IPS-15b (cell line): Measurements from ENCODE around the gene NTN4.

Experiments
- H3K27me3 ChIP-seq: one replicate; pipeline ENCODE4 v1.6.1; 2013; ENCODE audit warnings: low read length; ENCODE audit not compliant: control insufficient read depth, insufficient read depth
- H3K36me3 ChIP-seq: one replicate; pipeline ENCODE4 v1.6.1; 2013; ENCODE audit warnings: low read length; ENCODE audit not compliant: control insufficient read depth, insufficient read depth
- H3K4me1 ChIP-seq: one replicate; pipeline ENCODE4 v1.6.1; 2013; ENCODE audit warnings: mild to moderate bottlenecking, low read length; ENCODE audit not compliant: control insufficient read depth, insufficient read depth
- H3K4me3 ChIP-seq: one replicate; pipeline ENCODE4 v1.5.1; 2013; ENCODE audit warnings: low read depth, low read length
- H3K9ac ChIP-seq: one replicate; pipeline ENCODE4 v1.6.1; 2013; ENCODE audit warnings: low read depth, mild to moderate bottlenecking, low read length
- H3K9me3 ChIP-seq: one replicate; pipeline ENCODE4 v1.6.1; 2013; ENCODE audit warnings: mild to moderate bottlenecking, low read length; ENCODE audit not compliant: control insufficient read depth, insufficient read depth

The NTN4 gene

DNA sequence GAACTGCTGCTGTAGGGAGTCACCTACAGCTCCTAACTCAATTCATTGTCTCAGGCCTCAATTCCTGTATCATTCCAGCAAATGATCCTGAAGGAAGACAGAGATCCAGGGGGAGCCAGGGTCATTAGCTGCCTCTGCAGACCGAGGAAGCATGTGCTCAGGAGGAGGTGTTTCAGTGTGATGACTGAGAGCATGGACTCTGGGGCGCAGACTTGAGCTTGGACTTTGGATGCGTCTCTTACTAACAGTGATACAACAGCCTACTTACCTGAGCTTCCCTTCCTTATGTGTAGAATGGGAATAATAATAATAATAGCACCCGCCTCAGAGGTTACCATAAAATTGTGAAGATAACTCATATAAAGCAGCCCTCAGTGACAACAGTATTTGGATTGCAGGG is 147.3 kb downstream of the NTN4 start:
- no peak overlapping the region for H3K4me3 ChIP-seq
- H3K9ac ChIP-seq, result no peak overlapping the region

DNA sequence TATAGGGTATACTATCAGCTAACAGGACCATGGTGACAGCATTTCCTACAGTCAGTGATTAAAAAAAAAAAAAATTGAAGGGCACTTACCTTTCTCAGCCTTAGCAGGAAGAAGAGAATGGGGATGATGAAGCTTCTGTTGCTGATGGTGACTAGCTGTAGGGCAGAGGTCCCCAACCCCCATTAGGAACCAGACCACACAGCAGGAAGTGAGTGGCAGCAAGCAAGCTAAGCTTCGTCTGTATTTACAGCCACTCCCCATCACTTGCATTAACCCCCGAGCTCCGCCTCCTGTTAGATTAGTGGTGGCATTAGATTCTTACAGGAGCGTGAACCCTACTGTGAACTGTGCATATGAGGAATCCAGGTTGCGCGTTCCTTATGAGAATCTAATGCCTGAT is 148.0 kb downstream of the NTN4 start:
- Histone ChIP-seq H3K4me1 (no peaks in the 10 kb centered on the region), H3K9me3 (no peaks in the 10 kb centered on the region), H3K36me3 (no peaks in the 10 kb centered on the region), H3K27me3 (no peaks in the 10 kb centered on the region), H3K9ac (no peak overlapping the region), H3K4me3 (no peak overlapping the region)

More for the DNA sequence above, 147.3 kb downstream of the NTN4 start:
- no peaks in the 10 kb centered on the region for H3K36me3 ChIP-seq
- no peaks in the 10 kb centered on the region for H3K9me3 ChIP-seq
- no peaks in the 10 kb centered on the region for H3K4me1 ChIP-seq
- H3K27me3 ChIP-seq, result no peaks in the 10 kb centered on the region

DNA sequence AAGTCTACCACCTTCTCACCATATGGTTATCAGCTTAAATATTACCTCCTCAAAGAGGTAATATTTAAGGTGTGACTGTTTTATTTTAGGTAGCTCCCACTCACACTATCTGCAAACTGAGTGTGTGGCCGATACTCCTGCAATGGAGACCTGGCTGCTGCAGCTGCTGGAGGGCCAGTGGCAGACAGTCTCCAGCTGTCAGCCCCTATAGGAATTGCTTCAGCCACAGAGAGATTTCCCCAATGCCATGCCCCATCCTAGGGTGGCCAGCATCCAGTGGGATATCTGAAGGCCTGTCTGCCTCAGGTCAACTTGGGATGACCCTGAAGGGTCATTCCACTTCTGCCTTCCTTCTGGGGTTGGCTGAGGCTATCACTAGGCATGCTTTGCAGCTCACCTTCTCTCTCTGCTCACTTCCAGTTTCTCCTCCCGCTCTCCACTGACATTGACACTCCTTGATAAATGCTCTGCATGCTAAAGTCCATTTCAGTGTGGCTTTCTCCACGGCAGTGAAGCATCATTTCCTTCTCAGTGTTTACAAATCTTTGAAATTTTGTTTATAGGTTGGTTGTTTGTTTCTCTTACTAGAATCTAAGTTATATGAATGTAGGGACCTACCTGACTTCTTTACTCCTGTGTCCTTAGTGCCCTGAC is 149.1 kb downstream of the NTN4 start:
- Histone ChIP-seq H3K9me3 (no peaks in the 10 kb centered on the region), H3K4me1 (no peaks in the 10 kb centered on the region), H3K9ac (no peak overlapping the region), H3K27me3 (no peaks in the 10 kb centered on the region), H3K4me3 (no peak overlapping the region), H3K36me3 (no peaks in the 10 kb centered on the region)

DNA sequence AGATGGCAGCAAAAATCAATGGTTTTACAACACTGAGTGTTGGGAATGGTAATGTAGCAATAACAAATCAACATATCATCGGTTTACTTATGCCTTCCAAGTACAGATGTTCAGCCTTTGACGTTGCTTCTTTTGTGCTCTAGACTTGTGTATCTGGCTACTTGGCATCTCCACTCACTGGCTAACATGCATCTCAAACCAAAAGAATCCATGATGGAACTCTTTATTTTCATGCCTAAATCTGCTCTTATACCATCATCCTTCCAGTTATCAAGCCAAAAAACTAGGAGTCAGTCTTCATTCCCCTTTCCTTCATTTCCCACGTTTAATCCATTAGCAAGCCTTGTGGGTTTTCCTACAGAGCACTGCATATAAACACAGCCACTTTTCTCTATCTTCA is 150.0 kb downstream of the NTN4 start:
- Histone ChIP-seq H3K36me3 (no peaks in the 10 kb centered on the region), H3K4me1 (no peaks in the 10 kb centered on the region), H3K27me3 (no peaks in the 10 kb centered on the region), H3K9ac (no peak overlapping the region), H3K9me3 (no peaks in the 10 kb centered on the region), H3K4me3 (no peak overlapping the region)

DNA sequence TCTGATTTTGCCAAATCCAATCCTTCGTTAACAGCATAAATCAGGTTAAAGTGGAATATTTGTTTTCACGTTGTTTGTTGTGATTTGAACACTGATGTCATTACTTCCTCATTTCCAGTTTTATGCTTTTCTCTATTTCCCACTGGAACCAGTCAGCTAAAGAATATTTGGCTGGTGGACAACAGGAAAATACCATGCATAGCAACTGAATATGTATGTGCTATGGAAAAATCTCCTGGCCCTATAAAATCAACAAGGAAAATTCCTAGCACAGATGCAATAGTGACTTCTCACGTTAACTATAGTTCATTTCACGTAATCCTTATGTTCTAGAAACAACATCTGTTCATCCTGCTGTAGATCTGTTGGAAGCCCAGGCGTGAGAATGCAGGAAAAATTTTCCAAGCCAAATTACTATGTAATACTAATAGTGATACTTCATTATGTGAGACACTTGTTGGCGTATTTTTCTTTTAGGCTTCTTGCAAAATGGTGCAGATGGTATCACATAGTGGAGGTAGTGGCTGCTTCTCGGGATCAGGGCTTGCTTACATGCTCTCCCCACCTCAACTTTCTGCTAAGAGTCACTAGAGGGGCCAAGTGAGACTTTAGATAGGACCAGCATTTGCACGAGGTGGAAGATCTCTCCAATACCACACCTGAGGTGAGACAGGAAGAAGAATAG is 153.0 kb downstream of the NTN4 start:
- no peaks in the 10 kb centered on the region for H3K9me3 ChIP-seq
- no peaks in the 10 kb centered on the region for H3K27me3 ChIP-seq
- H3K4me3 ChIP-seq, result no peak overlapping the region
- no peak overlapping the region for H3K9ac ChIP-seq
- no peaks in the 10 kb centered on the region for H3K36me3 ChIP-seq
- H3K4me1 ChIP-seq, result no peaks in the 10 kb centered on the region

DNA sequence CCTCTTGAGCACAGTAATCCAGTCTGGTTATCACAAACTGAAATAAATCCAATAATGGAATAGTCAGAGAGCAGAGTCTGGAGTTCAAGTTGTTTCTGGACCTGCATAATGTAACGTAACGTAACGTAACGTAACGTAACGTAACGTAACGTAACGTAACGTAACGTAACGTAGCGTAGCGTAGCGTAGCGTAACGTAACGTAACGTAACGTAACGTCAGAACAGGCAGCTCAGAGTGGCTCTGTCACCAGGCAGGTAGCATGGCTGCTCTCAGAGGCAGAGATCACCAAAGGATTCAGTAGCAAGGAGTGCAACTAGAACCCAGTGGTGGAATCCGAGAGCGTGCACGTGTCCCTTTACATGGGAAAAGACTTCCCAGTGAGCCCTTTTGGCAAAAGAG is 153.6 kb downstream of the NTN4 start:
- no peaks in the 10 kb centered on the region for H3K9me3 ChIP-seq
- H3K4me3 ChIP-seq, result no peak overlapping the region
- no peak overlapping the region for H3K9ac ChIP-seq
- H3K36me3 ChIP-seq, result no peaks in the 10 kb centered on the region
- no peaks in the 10 kb centered on the region for H3K4me1 ChIP-seq
- no peaks in the 10 kb centered on the region for H3K27me3 ChIP-seq

DNA sequence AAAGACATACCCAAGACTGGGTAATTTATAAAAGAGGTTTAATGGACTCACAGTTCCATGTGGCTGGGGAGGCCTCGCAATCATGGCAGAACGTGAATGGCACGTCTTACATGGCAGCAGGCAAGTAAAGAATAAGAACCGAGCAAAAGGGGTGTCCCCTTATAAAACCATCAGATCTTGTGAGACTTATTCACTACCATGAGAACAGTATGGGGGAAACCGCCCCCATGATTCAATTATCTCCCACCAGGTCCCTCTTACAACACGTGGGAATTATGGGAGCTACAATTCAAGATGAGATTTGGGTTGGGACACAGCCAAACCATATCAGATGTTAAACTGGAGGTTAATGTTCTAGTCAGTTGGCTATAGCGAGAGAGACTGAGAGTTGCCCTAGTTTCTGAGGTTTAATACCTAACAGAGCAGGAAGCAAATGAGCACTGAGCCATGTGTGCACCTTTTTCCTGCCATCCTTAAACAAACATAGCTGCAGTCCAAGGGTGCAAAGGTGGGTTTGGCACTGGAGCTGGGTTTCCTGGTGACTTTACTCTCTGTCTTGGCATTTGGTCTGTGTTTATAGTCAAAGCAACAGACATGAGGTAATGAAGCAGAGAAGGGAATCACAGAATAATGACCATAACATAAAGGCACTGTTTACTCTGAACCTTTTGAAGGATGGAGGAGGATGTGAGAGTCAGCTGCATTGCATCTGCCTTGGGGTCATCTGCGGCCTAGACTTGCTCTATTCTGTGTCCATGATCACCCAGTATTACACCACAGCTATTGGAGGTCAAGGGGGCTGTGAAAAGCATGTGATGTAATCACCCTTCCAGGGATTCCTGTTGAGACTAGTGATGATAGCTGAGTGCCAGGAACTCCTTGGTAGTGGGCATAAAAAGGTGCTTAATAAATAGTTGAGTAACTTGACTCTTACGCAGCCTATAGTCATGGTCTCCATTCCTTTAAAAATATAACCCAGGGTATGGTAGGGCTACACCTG is 155.6 kb downstream of the NTN4 start:
- no peaks in the 10 kb centered on the region for H3K36me3 ChIP-seq
- H3K4me1 ChIP-seq, result no peaks in the 10 kb centered on the region
- no peaks in the 10 kb centered on the region for H3K9me3 ChIP-seq
- H3K9ac ChIP-seq, result no peak overlapping the region
- no peak overlapping the region for H3K4me3 ChIP-seq
- H3K27me3 ChIP-seq, result no peaks in the 10 kb centered on the region

DNA sequence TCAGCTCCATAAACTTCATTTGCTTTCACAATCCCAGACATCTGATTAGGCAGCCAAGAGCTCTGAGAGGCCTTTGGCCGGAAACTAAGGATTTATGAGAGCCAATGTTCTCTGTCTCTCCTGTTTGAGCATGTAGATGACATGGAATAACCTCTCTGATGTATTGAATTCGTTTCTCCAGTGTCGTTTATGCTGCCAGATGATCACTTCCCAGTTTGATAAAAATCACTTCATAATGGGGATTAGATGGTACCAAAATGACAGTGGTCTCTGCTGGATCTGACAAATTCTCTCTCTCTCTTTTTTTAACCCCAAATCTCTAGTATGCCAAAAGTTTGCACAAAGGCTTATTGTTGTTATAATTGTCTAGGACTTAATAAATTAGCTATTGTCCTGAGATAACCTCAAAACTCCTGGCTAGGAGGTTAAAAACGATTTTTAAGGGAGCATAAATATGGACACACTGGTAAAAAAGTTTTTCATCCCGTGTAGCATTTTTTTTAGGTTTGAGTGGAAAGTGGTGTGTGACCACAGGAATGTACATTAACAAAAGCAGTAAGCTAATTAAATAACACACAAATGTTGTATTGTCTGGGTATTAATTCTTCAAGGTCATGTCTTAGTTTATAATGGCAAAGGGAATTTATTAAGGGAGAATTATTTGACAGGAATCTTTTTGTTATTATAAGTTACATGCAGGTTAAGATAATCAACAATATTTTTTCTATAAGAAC is 156.7 kb downstream of the NTN4 start:
- no peaks in the 10 kb centered on the region for H3K36me3 ChIP-seq
- no peaks in the 10 kb centered on the region for H3K9me3 ChIP-seq
- no peak overlapping the region for H3K4me3 ChIP-seq

DNA sequence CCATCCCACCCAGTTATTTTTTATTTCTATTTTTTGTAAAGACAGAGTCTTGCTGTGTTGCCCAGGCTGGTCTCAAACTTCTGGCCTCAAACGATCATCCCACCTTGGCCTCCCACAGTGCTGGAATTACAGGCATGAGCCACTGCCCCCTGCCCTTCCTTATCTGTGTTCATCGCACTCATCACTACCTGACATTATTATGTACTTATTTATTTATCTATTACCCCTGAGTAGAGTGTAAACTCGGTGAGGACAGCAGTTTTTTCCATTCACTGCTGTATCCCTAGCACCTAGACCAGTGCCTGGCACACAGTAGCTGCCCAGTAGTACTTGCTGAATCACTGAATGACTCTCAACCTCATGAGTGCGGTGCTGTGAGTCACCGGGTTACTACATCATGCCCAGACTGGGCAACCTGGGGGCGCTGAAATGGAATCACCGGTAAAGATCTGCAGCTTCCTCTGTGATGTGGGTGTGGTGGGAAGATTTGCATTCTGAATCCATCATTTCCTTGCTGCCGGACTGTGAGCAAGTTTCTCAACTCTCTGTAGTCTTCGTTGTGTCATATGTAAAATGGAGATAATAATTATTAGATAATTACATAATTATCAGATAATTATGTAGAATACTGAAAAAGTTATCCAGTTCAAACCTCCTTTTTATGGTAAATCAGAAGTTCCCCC is 157.4 kb downstream of the NTN4 start:
- Histone ChIP-seq H3K4me1 (no peaks in the 10 kb centered on the region), H3K9me3 (no peaks in the 10 kb centered on the region), H3K9ac (no peak overlapping the region), H3K27me3 (no peaks in the 10 kb centered on the region), H3K4me3 (no peak overlapping the region), H3K36me3 (no peaks in the 10 kb centered on the region)

More for the DNA sequence above, 156.7 kb downstream of the NTN4 start:
- no peaks in the 10 kb centered on the region for H3K27me3 ChIP-seq
- no peak overlapping the region for H3K9ac ChIP-seq
- no peaks in the 10 kb centered on the region for H3K4me1 ChIP-seq

DNA sequence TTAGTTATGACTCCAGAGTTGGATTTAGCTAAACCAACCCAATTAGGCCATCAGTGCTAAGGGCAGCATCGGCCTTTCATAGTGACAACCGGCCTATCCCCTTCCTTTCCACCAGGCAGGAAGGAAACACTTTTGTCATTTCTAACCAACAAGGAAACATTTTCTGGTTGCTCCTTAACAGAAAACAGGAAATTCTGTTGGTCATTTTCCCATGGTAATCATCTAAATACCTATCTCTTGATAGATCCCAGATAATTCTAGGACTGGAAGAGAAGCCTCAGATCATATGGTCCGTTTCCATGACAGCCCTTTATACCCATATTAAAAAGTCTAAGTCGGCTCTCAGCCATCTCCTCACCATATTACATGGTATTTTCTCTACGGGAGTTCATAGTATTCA is 160.1 kb downstream of the NTN4 start:
- no peaks in the 10 kb centered on the region for H3K27me3 ChIP-seq
- no peaks in the 10 kb centered on the region for H3K9me3 ChIP-seq
- no peak overlapping the region for H3K4me3 ChIP-seq
- no peaks in the 10 kb centered on the region for H3K4me1 ChIP-seq
- H3K36me3 ChIP-seq, result no peaks in the 10 kb centered on the region
- no peak overlapping the region for H3K9ac ChIP-seq

DNA sequence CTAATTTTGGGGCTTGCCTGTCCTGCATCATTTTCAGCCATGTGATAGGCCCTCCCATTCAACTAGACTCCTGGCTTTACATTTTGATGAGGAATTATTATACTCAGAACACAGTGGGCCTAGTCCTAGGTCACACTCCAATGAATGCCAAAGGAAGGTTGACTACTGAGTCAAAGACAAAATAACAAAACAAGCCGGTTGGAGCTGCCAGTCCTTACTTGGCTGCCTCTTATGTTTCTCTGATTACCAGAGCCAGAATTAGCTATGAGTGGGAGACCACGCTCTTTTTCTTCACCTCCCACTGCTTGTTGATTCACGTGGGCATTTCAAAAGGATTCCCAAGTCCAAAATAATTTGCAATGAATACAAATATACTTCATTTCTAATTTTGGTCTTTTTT is 161.2 kb downstream of the NTN4 start:
- Histone ChIP-seq H3K4me1 (peaks cover 2% of the 10 kb centered on the region), H3K9ac (no peak overlapping the region), H3K36me3 (no peaks in the 10 kb centered on the region), H3K27me3 (no peaks in the 10 kb centered on the region), H3K4me3 (no peak overlapping the region), H3K9me3 (no peaks in the 10 kb centered on the region)
